K562 (cell line): ENCODE measurements around the gene ZNF285. TPM values are rescaled to one million over a fixed set of nuclear protein-coding genes. Genes with fewer than 3 reads are reported as not detected.
A peak's percentile ranks its signal among the peaks of the same experiment; 100 is the strongest.

Experiments used
- ARID1B ChIP-seq: fragments of 450-650 bp; IDR thresholded peaks from 2 replicates; pipeline ENCODE4 v1.6.1; 2016; ENCODE audit warnings: antibody characterized with exemption, mild to moderate bottlenecking, inconsistent platforms
- BRD4 ChIP-seq: fragments of 200-600 bp; sonication (generic); IDR thresholded peaks from 2 replicates; pipeline ENCODE4 v1.6.1; 2017; ENCODE audit warnings: inconsistent platforms
- CC2D1A ChIP-seq: fragments of 450-650 bp; IDR thresholded peaks from 2 replicates; pipeline ENCODE4 v1.6.1; 2017; ENCODE audit warnings: mild to moderate bottlenecking
- CCAR2 ChIP-seq: fragments of 200-400 bp; formaldehyde crosslinking; IDR thresholded peaks from 2 replicates; pipeline ENCODE4 v1.6.1; 2017; ENCODE audit warnings: mild to moderate bottlenecking, low read depth, low read length
- CXXC5 ChIP-seq: fragments of 250-450 bp; sonication (Bioruptor Pico); IDR thresholded peaks from 2 replicates; pipeline ENCODE4 v1.8.0; 2022; ENCODE audit warnings: inconsistent platforms, mild to moderate bottlenecking, moderate library complexity
- DIDO1 ChIP-seq: fragments of 450-650 bp; IDR thresholded peaks from 2 replicates; pipeline ENCODE4 v1.6.1; 2016; ENCODE audit warnings: low read depth, missing biosample characterization, missing genetic modification characterization
- EGR1 ChIP-seq: fragments of 450-650 bp; conservative IDR thresholded peaks from 2 replicates; pipeline ENCODE4 v1.6.1; 2017; ENCODE audit warnings: mild to moderate bottlenecking
- ILK ChIP-seq: fragments of 450-650 bp; IDR thresholded peaks from 2 replicates; pipeline ENCODE4 v1.6.1; 2016; ENCODE audit warnings: missing genetic modification characterization, low read depth, mild to moderate bottlenecking, missing compliant biosample characterization, moderate library complexity, borderline replicate concordance
- PHF20 ChIP-seq: fragments of 450-650 bp; IDR thresholded peaks from 2 replicates; pipeline ENCODE4 v1.6.1; 2018; ENCODE audit not compliant: partially characterized antibody
- POLR3A ChIP-seq: IDR thresholded peaks from 2 replicates; pipeline ENCODE4 v1.6.1; 2011; ENCODE audit warnings: borderline replicate concordance, mild to moderate bottlenecking, moderate library complexity; ENCODE audit not compliant: insufficient read length, insufficient read depth; ENCODE audit errors: extremely low read depth
- PTBP1 ChIP-seq: fragments of 200-400 bp; formaldehyde crosslinking; IDR thresholded peaks from 2 replicates; pipeline ENCODE4 v1.6.1; 2017; ENCODE audit warnings: low read depth, low read length
- SMC3 ChIP-seq: conservative IDR thresholded peaks from 2 replicates; pipeline ENCODE4 v1.6.1; 2011; ENCODE audit warnings: low read depth, low read length, improper control_type of control experiment; ENCODE audit not compliant: insufficient read depth
- XRCC4 ChIP-seq: IDR thresholded peaks from one replicate; pipeline ENCODE4 v1.6.1; 2011; ENCODE audit not compliant: insufficient read depth, insufficient read length; ENCODE audit errors: extremely low read depth
- ZNF143 ChIP-seq: sonication (generic); formaldehyde crosslinking; IDR thresholded peaks from 2 replicates; pipeline ENCODE4 v1.9.0; 2022; ENCODE audit warnings: mild to moderate bottlenecking, missing genetic modification reagents
- ZNF347 ChIP-seq: fragments of 450-650 bp; formaldehyde crosslinking; IDR thresholded peaks from 2 replicates; pipeline ENCODE4 v1.4.0; 2020; ENCODE audit warnings: low read depth, mild to moderate bottlenecking, moderate library complexity
- ZNF586 ChIP-seq: fragments of 450-650 bp; formaldehyde crosslinking; conservative IDR thresholded peaks from 2 replicates; pipeline ENCODE4 v1.4.0; 2020; ENCODE audit warnings: mild to moderate bottlenecking, moderate library complexity
- polyA plus RNA-seq, 8 experiments: library from polyadenylated mRNA; depleted of rRNA in 4 of 8; stranded (reverse) in 5 of 8; unstranded in 3 of 8; fragments of >200 nt; fragmentation: Nextera tagmentation in 2 of 8; fragmentation: Illumina TruSeq in 1 of 8; extraction: Ambion mirVana in 2 of 8; extraction: Trizol in 1 of 8; gene quantifications; 2 replicates each; pipeline versions ENCODE4 v1.2.1 to v1.2.3, GENCODE V29; 2011 to 2014; ENCODE audit warnings: inconsistent platforms in 1 of 8, missing spikeins in 1 of 8
- total RNA-seq, 7 experiments: library from RNA; depleted of rRNA in 6 of 7; stranded (reverse); fragments of >200 nt in 6 of 7; fragmentation: Illumina TruSeq in 2 of 7; extraction: Trizol in 2 of 7; gene quantifications; 2 replicates each; pipeline versions ENCODE4 v1.2.1 to v1.2.3, GENCODE V29; 2011 to 2021; ENCODE audit warnings: low replicate concordance in 1 of 7
- TF ChIP-seq, protein P1 (sequence below): fragments of 450-650 bp; IDR thresholded peaks from 2 replicates; pipeline ENCODE4 v1.6.1; 2014; ENCODE audit warnings: low read depth, mild to moderate bottlenecking, moderate library complexity, borderline replicate concordance
- TF ChIP-seq, protein P2 (sequence below): sonication (generic); formaldehyde crosslinking; IDR thresholded peaks from 2 replicates; pipeline ENCODE4 v1.8.1; 2023; ENCODE audit warnings: mild to moderate bottlenecking, missing genetic modification reagents
- TF ChIP-seq, protein P3 (sequence below): sonication (generic); formaldehyde crosslinking; IDR thresholded peaks from 2 replicates; pipeline ENCODE4 v1.8.0; 2022; ENCODE audit warnings: mild to moderate bottlenecking, missing genetic modification reagents
- TF ChIP-seq, protein P4 (sequence below): fragments of 200-800 bp; sonication (Bioruptor generic); IDR thresholded peaks from 2 replicates; pipeline ENCODE4 v1.6.1; 2017; ENCODE audit warnings: missing genetic modification characterization, missing compliant biosample characterization
- TF ChIP-seq, protein P5 (sequence below): sonication (generic); formaldehyde crosslinking; IDR thresholded peaks from 2 replicates; pipeline ENCODE4 v1.8.1; 2023; ENCODE audit warnings: mild to moderate bottlenecking, missing genetic modification reagents

ZNF285 gene
- total and polyA plus RNA-seq, 9 of the 15 experiments (the other 6 are each of a cell fraction or from before 2014, with no cell fraction given) = 0.14 to 1.1 (median 0.50) TPM

DNA sequence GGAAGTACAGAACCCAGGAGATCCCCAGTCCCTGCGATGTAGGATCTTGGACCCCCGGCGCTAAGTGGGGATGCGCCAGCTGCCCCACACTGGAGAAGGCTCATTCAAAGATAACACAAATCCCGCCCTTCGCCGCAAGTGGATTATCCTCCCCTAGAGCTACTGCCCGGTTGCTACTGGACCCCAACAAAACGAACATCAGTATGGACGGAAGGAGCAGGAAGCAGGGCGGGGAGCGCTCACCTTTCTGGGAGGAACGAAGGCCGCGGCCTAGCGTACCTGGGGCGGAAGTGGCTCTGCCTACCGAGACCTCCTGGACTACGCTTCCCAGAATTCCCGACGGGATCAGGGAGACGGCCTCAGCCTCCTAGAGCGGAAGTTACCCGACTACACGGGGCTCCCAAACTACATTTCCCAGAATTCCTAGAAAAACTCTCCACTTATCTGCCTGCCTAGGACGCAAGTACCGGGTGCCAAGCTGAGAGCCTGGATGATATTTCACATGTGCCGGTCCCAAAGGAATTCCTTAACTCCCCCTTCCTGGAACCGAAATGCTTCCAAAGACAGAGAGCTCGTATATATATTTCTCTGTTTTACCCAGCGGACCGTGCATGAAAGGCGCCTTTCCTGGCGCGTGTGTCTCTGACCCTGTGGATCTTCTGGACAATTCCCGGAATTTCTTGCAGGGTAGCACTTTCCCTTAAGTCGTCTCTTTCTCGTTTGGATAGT, 44.9 kb downstream of the ZNF285 start, which contains the start of gene ZNF112 (continued):
- TF ChIP-seq POLR3A (no peak), CCAR2 (no peak), SMC3 (no peak), ZNF347 (CRISPR knock-in tag) (no peak), XRCC4 (no peak), BRD4 (no peak), ILK (tag) (no peak), DIDO1 (tag) (no peak), ZNF143 (CRISPR knock-in tag) (peak; percentile 69; the same call in 1 of the 2 replicates), ARID1B (no peak), EGR1 (no peak), CXXC5 (CRISPR knock-in tag) (peak; percentile 77), PHF20 (peak; percentile 58), CC2D1A (no peak), ZNF586 (no peak), PTBP1 (no peak)
- TF ChIP-seq, protein P1, sequence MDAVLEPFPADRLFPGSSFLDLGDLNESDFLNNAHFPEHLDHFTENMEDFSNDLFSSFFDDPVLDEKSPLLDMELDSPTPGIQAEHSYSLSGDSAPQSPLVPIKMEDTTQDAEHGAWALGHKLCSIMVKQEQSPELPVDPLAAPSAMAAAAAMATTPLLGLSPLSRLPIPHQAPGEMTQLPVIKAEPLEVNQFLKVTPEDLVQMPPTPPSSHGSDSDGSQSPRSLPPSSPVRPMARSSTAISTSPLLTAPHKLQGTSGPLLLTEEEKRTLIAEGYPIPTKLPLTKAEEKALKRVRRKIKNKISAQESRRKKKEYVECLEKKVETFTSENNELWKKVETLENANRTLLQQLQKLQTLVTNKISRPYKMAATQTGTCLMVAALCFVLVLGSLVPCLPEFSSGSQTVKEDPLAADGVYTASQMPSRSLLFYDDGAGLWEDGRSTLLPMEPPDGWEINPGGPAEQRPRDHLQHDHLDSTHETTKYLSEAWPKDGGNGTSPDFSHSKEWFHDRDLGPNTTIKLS = 0 out of 2 replicates have a peak, but pooled peaks have one; percentile 29
- TF ChIP-seq, protein P2, sequence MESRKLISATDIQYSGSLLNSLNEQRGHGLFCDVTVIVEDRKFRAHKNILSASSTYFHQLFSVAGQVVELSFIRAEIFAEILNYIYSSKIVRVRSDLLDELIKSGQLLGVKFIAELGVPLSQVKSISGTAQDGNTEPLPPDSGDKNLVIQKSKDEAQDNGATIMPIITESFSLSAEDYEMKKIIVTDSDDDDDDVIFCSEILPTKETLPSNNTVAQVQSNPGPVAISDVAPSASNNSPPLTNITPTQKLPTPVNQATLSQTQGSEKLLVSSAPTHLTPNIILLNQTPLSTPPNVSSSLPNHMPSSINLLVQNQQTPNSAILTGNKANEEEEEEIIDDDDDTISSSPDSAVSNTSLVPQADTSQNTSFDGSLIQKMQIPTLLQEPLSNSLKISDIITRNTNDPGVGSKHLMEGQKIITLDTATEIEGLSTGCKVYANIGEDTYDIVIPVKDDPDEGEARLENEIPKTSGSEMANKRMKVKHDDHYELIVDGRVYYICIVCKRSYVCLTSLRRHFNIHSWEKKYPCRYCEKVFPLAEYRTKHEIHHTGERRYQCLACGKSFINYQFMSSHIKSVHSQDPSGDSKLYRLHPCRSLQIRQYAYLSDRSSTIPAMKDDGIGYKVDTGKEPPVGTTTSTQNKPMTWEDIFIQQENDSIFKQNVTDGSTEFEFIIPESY = no peak
- TF ChIP-seq, protein P3, sequence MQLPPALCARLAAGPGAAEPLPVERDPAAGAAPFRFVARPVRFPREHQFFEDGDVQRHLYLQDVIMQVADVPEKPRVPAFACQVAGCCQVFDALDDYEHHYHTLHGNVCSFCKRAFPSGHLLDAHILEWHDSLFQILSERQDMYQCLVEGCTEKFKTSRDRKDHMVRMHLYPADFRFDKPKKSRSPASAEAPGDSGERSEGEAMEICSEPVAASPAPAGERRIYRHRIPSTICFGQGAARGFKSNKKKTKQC (CRISPR knock-in tag) = no peak
- TF ChIP-seq, protein P4, sequence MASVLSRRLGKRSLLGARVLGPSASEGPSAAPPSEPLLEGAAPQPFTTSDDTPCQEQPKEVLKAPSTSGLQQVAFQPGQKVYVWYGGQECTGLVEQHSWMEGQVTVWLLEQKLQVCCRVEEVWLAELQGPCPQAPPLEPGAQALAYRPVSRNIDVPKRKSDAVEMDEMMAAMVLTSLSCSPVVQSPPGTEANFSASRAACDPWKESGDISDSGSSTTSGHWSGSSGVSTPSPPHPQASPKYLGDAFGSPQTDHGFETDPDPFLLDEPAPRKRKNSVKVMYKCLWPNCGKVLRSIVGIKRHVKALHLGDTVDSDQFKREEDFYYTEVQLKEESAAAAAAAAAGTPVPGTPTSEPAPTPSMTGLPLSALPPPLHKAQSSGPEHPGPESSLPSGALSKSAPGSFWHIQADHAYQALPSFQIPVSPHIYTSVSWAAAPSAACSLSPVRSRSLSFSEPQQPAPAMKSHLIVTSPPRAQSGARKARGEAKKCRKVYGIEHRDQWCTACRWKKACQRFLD = no peak
- TF ChIP-seq, protein P5, sequence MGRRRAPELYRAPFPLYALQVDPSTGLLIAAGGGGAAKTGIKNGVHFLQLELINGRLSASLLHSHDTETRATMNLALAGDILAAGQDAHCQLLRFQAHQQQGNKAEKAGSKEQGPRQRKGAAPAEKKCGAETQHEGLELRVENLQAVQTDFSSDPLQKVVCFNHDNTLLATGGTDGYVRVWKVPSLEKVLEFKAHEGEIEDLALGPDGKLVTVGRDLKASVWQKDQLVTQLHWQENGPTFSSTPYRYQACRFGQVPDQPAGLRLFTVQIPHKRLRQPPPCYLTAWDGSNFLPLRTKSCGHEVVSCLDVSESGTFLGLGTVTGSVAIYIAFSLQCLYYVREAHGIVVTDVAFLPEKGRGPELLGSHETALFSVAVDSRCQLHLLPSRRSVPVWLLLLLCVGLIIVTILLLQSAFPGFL (CRISPR knock-in tag) = no peak
